ENCODE results near the gene OR13D1. TPM values are rescaled to one million over a fixed set of nuclear protein-coding genes. Genes with fewer than 3 reads are reported as not detected.

OR13D1 gene
- total and polyA plus RNA-seq, 10 of the 15 experiments (the other 5 are each of a cell fraction or from before 2014, with no cell fraction given), result not detected

- FAIRE-seq, result no peak
- ChIA-PET RAD21 (ENCODE audit: unreplicated experiment) (interaction anchor here (0.6 kb wide), 1 partner anchor 912 kb away, joined by 4 read pairs; no protein-coding TSS in a partner anchor), CTCF (no interaction called here)
Measured at GRCh38 chr9:104740621-104741020, 46.3 kb downstream of the OR13D1 start.

More at GRCh38 chr9:104740621-104741020, 46.3 kb downstream of the OR13D1 start:
- Histone ChIP-seq H3K9me3 (replicated peaks; ENCODE audit: control insufficient read depth, insufficient read depth, low read length) (no peaks in the 10 kb centered on the region), H3K4me3 (no peak overlapping the region), H3K4me2 (ENCODE audit: control insufficient read depth, insufficient read depth) (no peak overlapping the region), H2AFZ (ENCODE audit: control insufficient read depth, low read depth, low read length) (no peak overlapping the region), H4K20me1 (ENCODE audit: control insufficient read depth, insufficient read depth) (no peaks in the 10 kb centered on the region), H3K27ac (ENCODE audit: control insufficient read depth, insufficient read depth) (no peak overlapping the region), H3K36me3 (ENCODE audit: control insufficient read depth in 2 of 2, insufficient read depth in 2 of 2, low read length in 1 of 2) (no peaks in the 10 kb centered on the region), H3K9ac (ENCODE audit: control insufficient read depth, insufficient read depth, low read length) (no peak overlapping the region), H3K4me1 (ENCODE audit: control insufficient read depth, insufficient read depth, low read length) (no peaks in the 10 kb centered on the region), H3K79me2 (ENCODE audit: control insufficient read depth, insufficient read depth, low read length) (no peaks in the 10 kb centered on the region), H3K27me3 (replicated peaks in 1 of 2; ENCODE audit: control insufficient read depth in 2 of 2, insufficient read depth in 2 of 2, low read length in 1 of 2) (no peaks in the 10 kb centered on the region)
- intact Hi-C loops (cut with micrococcal nuclease; ENCODE audit: unreplicated experiment), result loop anchor here (10.0 kb wide), 1 partner anchor 356 kb away; no protein-coding TSS in a partner anchor
- TF ChIP-seq NRF1 (conservative IDR thresholded peaks at IDR 0.05; ENCODE audit: low read depth, low read length) (no peak), EED (IDR thresholded peaks at IDR 0.05; ENCODE audit: low read depth) (no peak), DPF2 (IDR thresholded peaks at IDR 0.05) (no peak), EP300 (IDR thresholded peaks at IDR 0.05; ENCODE audit: borderline replicate concordance in 1 of 2, control insufficient read depth in 1 of 2, low read depth in 2 of 2, low read length in 2 of 2) (no peak), BCL3 (IDR thresholded peaks at IDR 0.05; ENCODE audit: borderline replicate concordance, insufficient read depth, low read depth, low read length, poor library complexity, severe bottlenecking) (no peak), MTA3 (IDR thresholded peaks at IDR 0.05; ENCODE audit: borderline replicate concordance, low read length) (no peak), CEBPB (IDR thresholded peaks at IDR 0.05; ENCODE audit: borderline replicate concordance in 1 of 2, low read depth in 2 of 2, low read length in 2 of 2) (no peak), SRF (IDR thresholded peaks at IDR 0.05; ENCODE audit: low read depth in 2 of 2, low read length in 2 of 2) (no peak)
- WGBS (ENCODE audit: insufficient coverage, insufficient replicate concordance, low lambda C conversion rate, missing lambda C conversion rate), result 14% methylated on average over 1 of the region's 1 CpG
- ChIA-PET SMC1A (ENCODE audit: uncharacterized antibody, unreplicated experiment) (no interaction called here), POLR2A (no interaction called here)
- in situ Hi-C loops (cut with MboI), result no loop called here
- ATAC-seq (no peak), DNase-seq (ENCODE audit: low read depth, low spot score) (no peak)
- no TSS peak for BruUV-seq (replicated peaks)
